K562 (cell line): Measurements from ENCODE around the gene AGPAT1. TPM values are rescaled to one million over a fixed set of nuclear protein-coding genes. Genes with fewer than 3 reads are reported as not detected.

Source experiments
- ATF6 ChIP-seq: sonication (generic); formaldehyde crosslinking; IDR thresholded peaks from 2 replicates; pipeline ENCODE4 v1.4.0; 2020; ENCODE audit warnings: mild to moderate bottlenecking, missing genetic modification reagents
- E2F4 ChIP-seq: sonication (generic); formaldehyde crosslinking; IDR thresholded peaks from 2 replicates; pipeline ENCODE4 v1.8.0; 2022; ENCODE audit warnings: mild to moderate bottlenecking, low read depth, missing genetic modification reagents
- FOXA3 ChIP-seq, 2 experiments: fragments of 450-650 bp in 1 of 2; sonication (generic) in 1 of 2; formaldehyde crosslinking; IDR thresholded peaks in 1 of 2; conservative IDR thresholded peaks in 1 of 2; 2 replicates each; pipeline versions ENCODE4 v1.4.0 to v1.8.0; 2020 to 2022; ENCODE audit warnings: mild to moderate bottlenecking in 2 of 2, missing genetic modification reagents in 1 of 2
- HBP1 ChIP-seq: fragments of 450-650 bp; formaldehyde crosslinking; IDR thresholded peaks from 2 replicates; pipeline ENCODE4 v1.4.0; 2022; ENCODE audit warnings: missing genetic modification characterization
- POLR2AphosphoS5 ChIP-seq: IDR thresholded peaks from 2 replicates; pipeline ENCODE4 v1.6.1; 2011; ENCODE audit warnings: mild to moderate bottlenecking, low read depth, low read length, moderate library complexity; ENCODE audit not compliant: control insufficient read depth, insufficient read depth
- POLR2H ChIP-seq: IDR thresholded peaks from 2 replicates; pipeline ENCODE4 v1.6.1; 2016; ENCODE audit warnings: missing genetic modification characterization, low read depth, mild to moderate bottlenecking, control low read depth, missing compliant biosample characterization, moderate library complexity
- SNAPC5 ChIP-seq: fragments of 250-450 bp; sonication (Bioruptor Pico); IDR thresholded peaks from 2 replicates; pipeline ENCODE4 v1.8.0; 2021; ENCODE audit warnings: moderate library complexity, mild to moderate bottlenecking, inconsistent platforms
- THRB ChIP-seq: fragments of 450-650 bp; formaldehyde crosslinking; conservative IDR thresholded peaks from 2 replicates; pipeline ENCODE4 v1.4.0; 2022; ENCODE audit warnings: mild to moderate bottlenecking, missing genetic modification characterization
- ZNF316 ChIP-seq: fragments of 450-650 bp; IDR thresholded peaks from 2 replicates; pipeline ENCODE4 v1.6.1; 2016
- ZNF318 ChIP-seq, 2 experiments: fragments of 450-650 bp; IDR thresholded peaks; 2 replicates each; pipeline ENCODE4 v1.6.1; 2016; ENCODE audit warnings: mild to moderate bottlenecking in 2 of 2, borderline replicate concordance in 1 of 2, low read depth in 1 of 2, moderate library complexity in 1 of 2
- polyA plus RNA-seq, 8 experiments: library from polyadenylated mRNA; depleted of rRNA in 4 of 8; stranded (reverse) in 5 of 8; unstranded in 3 of 8; fragments of >200 nt; fragmentation: Nextera tagmentation in 2 of 8; fragmentation: Illumina TruSeq in 1 of 8; extraction: Ambion mirVana in 2 of 8; extraction: Trizol in 1 of 8; gene quantifications; 2 replicates each; pipeline versions ENCODE4 v1.2.1 to v1.2.3, GENCODE V29; 2011 to 2014; ENCODE audit warnings: inconsistent platforms in 1 of 8, missing spikeins in 1 of 8
- total RNA-seq, 7 experiments: library from RNA; depleted of rRNA in 6 of 7; stranded (reverse); fragments of >200 nt in 6 of 7; fragmentation: Illumina TruSeq in 2 of 7; extraction: Trizol in 2 of 7; gene quantifications; 2 replicates each; pipeline versions ENCODE4 v1.2.1 to v1.2.3, GENCODE V29; 2011 to 2021; ENCODE audit warnings: low replicate concordance in 1 of 7

The AGPAT1 gene
- total and polyA plus RNA-seq, 9 of the 15 experiments (the other 6 are each of a cell fraction or from before 2014, with no cell fraction given): 37.9 to 176 (median 69.4) TPM

- TF ChIP-seq ZNF318 (IDR thresholded peaks at IDR 0.05; ENCODE audit: borderline replicate concordance in 1 of 2, low read depth in 1 of 2): peak in 1 of 2 experiments; percentile 26; a peak in 1 of 4 replicates
- TF ChIP-seq POLR2AphosphoS5: peak; percentile 55; the same call in 1 of the 2 replicates
- TF ChIP-seq POLR2H: no peak
- TF ChIP-seq ATF6 (CRISPR knock-in tag): no peak
- TF ChIP-seq ZNF316: peak; percentile 20; the same call in 1 of the 2 replicates
- TF ChIP-seq THRB: peak; percentile 84
- no peak for TF ChIP-seq E2F4
- no peak for TF ChIP-seq FOXA3 (CRISPR knock-in tag; conservative IDR thresholded peaks at IDR 0.05 in 1 of 2, IDR thresholded peaks at IDR 0.05 in 1 of 2)
- peak; percentile 83; the same call in 1 of the 2 replicates for TF ChIP-seq HBP1
- no peak for TF ChIP-seq SNAPC5
Observed at GRCh38 chr6:32175711-32176475, at the start of gene AGPAT1 (continued).
